ENCODE results near the gene TDRD9. TPM values are rescaled to one million over a fixed set of nuclear protein-coding genes. Genes with fewer than 3 reads are reported as not detected.

Gene TDRD9
- total RNA-seq, 1 donor from 2014 or later: not detected

- Histone ChIP-seq H2AFZ (ENCODE audit: low read depth, low read length) (no peak overlapping the region), H4K20me1 (ENCODE audit: insufficient read depth, low read length) (no peaks in the 10 kb centered on the region), H3K27me3 (ENCODE audit: insufficient read depth, low read length) (peaks cover 5% of the 10 kb centered on the region), H3K4me2 (ENCODE audit: low read length) (no peak overlapping the region), H3K4me1 (ENCODE audit: insufficient read depth, low read length) (no peaks in the 10 kb centered on the region), H3K4me3 (ENCODE audit: insufficient read depth, low read depth, low read length) (no peak overlapping the region), H3K79me2 (ENCODE audit: insufficient read depth, low read length) (no peaks in the 10 kb centered on the region), H3K27ac (ENCODE audit: low read depth, low read length) (no peak overlapping the region), H3K9ac (ENCODE audit: low read length) (no peak overlapping the region), H3K36me3 (ENCODE audit: insufficient read depth, low read length) (no peaks in the 10 kb centered on the region), H3K9me3 (ENCODE audit: insufficient read depth, low read depth, low read length) (no peaks in the 10 kb centered on the region)
- H3K4me1 Mint-ChIP-seq (ENCODE audit: low read depth, unreplicated experiment): no peaks in the 10 kb centered on the region
- H3K27ac Mint-ChIP-seq (ENCODE audit: unreplicated experiment): no peak overlapping the region
- DNase-seq (ENCODE audit: low read depth): no peak
- TF ChIP-seq EZH2 (IDR thresholded peaks at IDR 0.05; ENCODE audit: insufficient read depth, low read length) (no peak), CTCF (IDR thresholded peaks at IDR 0.05; ENCODE audit: insufficient read depth, low read depth, low read length) (no peak)
- peaks cover 32% of the 10 kb centered on the region for H3K27me3 Mint-ChIP-seq (ENCODE audit: low read depth, unreplicated experiment)
- H3K9me3 Mint-ChIP-seq (ENCODE audit: unreplicated experiment): no peaks in the 10 kb centered on the region
- no peak overlapping the region for H3K4me3 Mint-ChIP-seq (ENCODE audit: unreplicated experiment)
- FAIRE-seq: no peak
- H3K36me3 Mint-ChIP-seq (ENCODE audit: low read depth, unreplicated experiment): no peaks in the 10 kb centered on the region
These were observed 112.3 kb downstream of the TDRD9 start for GRCh38 chr14:104040539-104040938.

DNA sequence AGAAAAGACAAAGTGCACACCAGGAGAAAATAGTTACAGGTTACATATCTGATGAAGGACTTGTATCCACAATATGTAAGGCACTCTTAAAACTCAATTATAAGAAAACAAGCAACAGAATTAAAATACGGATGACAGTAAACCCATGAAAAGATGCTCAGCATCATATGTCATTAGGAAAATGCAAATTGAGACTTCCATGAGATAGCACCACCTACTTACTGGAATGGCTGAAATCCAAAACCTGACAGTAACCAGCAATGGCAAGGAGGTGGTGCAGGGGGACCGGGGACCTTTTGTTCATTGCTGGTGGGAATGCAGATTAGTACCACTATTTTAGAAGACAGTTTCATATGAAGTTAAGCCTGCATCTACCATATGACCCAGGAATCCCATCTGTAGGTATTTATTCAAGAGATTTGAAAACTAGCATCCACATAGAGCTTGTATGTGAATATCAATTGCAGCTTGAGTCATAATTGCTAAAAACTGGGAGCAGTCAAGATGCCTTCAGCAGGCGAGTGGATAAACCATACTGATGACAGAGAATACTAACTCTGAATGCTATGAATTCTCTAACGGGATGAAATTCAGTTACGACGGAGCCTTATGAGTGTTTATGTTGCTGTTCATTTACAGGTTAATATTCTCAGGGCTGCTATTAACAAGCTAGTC lies 113.3 kb downstream of the TDRD9 start:
- no peaks in the 10 kb centered on the region for H3K4me1 ChIP-seq (ENCODE audit: insufficient read depth, low read length)
- no peaks in the 10 kb centered on the region for H3K9me3 ChIP-seq (ENCODE audit: insufficient read depth, low read depth, low read length)
- Mint-ChIP-seq H3K36me3 (ENCODE audit: low read depth, unreplicated experiment) (no peaks in the 10 kb centered on the region), H3K9me3 (ENCODE audit: unreplicated experiment) (no peaks in the 10 kb centered on the region), H3K4me3 (ENCODE audit: unreplicated experiment) (no peak overlapping the region), H3K27me3 (ENCODE audit: low read depth, unreplicated experiment) (peaks cover 32% of the 10 kb centered on the region), H3K4me1 (ENCODE audit: low read depth, unreplicated experiment) (no peaks in the 10 kb centered on the region), H3K27ac (ENCODE audit: unreplicated experiment) (no peak overlapping the region)
- H4K20me1 ChIP-seq (ENCODE audit: insufficient read depth, low read length): no peaks in the 10 kb centered on the region
- H3K4me3 ChIP-seq (ENCODE audit: insufficient read depth, low read depth, low read length): no peak overlapping the region
- H3K36me3 ChIP-seq (ENCODE audit: insufficient read depth, low read length): no peaks in the 10 kb centered on the region
- TF ChIP-seq CTCF (IDR thresholded peaks at IDR 0.05; ENCODE audit: insufficient read depth, low read depth, low read length) (no peak), EZH2 (IDR thresholded peaks at IDR 0.05; ENCODE audit: insufficient read depth, low read length) (no peak)
- no peak overlapping the region for H3K27ac ChIP-seq (ENCODE audit: low read depth, low read length)
- H3K79me2 ChIP-seq (ENCODE audit: insufficient read depth, low read length): no peaks in the 10 kb centered on the region
- no peak for FAIRE-seq
- DNase-seq (ENCODE audit: low read depth): no peak
- no peak overlapping the region for H3K4me2 ChIP-seq (ENCODE audit: low read length)
- no peak overlapping the region for H3K9ac ChIP-seq (ENCODE audit: low read length)
- no peak overlapping the region for H2AFZ ChIP-seq (ENCODE audit: low read depth, low read length)
- peaks cover 5% of the 10 kb centered on the region for H3K27me3 ChIP-seq (ENCODE audit: insufficient read depth, low read length)

DNA sequence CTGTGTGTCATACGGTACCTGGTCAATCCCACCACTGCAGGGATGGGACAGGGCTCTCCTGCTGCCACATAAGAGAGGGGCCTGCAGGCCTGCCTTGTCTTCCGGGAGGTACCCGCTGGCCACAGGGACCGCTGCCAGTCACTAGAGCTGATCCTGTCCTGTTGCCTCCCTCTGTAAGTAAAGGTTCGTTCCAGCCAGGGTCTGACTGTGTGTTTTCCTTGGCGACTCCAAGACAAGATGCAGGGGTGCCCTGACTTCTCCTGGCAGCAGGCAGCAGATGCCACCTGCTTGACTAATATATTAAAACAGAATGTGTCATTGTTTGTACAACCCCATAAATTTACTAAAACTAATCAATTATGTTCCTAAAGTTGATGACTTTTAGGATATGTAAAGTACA lies 115.8 kb downstream of the TDRD9 start:
- Mint-ChIP-seq H3K27ac (ENCODE audit: unreplicated experiment) (no peak overlapping the region), H3K4me3 (ENCODE audit: unreplicated experiment) (no peak overlapping the region), H3K9me3 (ENCODE audit: unreplicated experiment) (peaks cover 2% of the 10 kb centered on the region), H3K36me3 (ENCODE audit: low read depth, unreplicated experiment) (no peaks in the 10 kb centered on the region), H3K27me3 (ENCODE audit: low read depth, unreplicated experiment) (peaks cover 22% of the 10 kb centered on the region), H3K4me1 (ENCODE audit: low read depth, unreplicated experiment) (peaks cover 5% of the 10 kb centered on the region)
- Histone ChIP-seq H3K9me3 (ENCODE audit: insufficient read depth, low read depth, low read length) (no peaks in the 10 kb centered on the region), H2AFZ (ENCODE audit: low read depth, low read length) (no peak overlapping the region), H3K4me3 (ENCODE audit: insufficient read depth, low read depth, low read length) (no peak overlapping the region), H3K27ac (ENCODE audit: low read depth, low read length) (no peak overlapping the region), H3K36me3 (ENCODE audit: insufficient read depth, low read length) (no peaks in the 10 kb centered on the region), H3K79me2 (ENCODE audit: insufficient read depth, low read length) (no peaks in the 10 kb centered on the region), H3K4me1 (ENCODE audit: insufficient read depth, low read length) (no peaks in the 10 kb centered on the region), H3K27me3 (ENCODE audit: insufficient read depth, low read length) (peaks cover 4% of the 10 kb centered on the region), H4K20me1 (ENCODE audit: insufficient read depth, low read length) (no peaks in the 10 kb centered on the region), H3K4me2 (ENCODE audit: low read length) (no peak overlapping the region), H3K9ac (ENCODE audit: low read length) (no peak overlapping the region)
- FAIRE-seq: no peak
- TF ChIP-seq EZH2 (IDR thresholded peaks at IDR 0.05; ENCODE audit: insufficient read depth, low read length): no peak
- TF ChIP-seq CTCF (IDR thresholded peaks at IDR 0.05; ENCODE audit: insufficient read depth, low read depth, low read length): no peak
- DNase-seq (ENCODE audit: low read depth): no peak
